Anterior cingulate cortex (tissue), 58 donors: ENCODE measurements around the gene MARF1.
"Not testable (repeated sequence)": the region's sequence is repeated elsewhere in the genome, so short reads cannot be mapped to it uniquely, and the experiment has no call there.

Experiments used
- DNase-seq, 58 donors: peaks; one replicate each; lab custom pipeline; 2025; lab: John Stamatoyannopoulos, UW

The MARF1 gene

DNA sequence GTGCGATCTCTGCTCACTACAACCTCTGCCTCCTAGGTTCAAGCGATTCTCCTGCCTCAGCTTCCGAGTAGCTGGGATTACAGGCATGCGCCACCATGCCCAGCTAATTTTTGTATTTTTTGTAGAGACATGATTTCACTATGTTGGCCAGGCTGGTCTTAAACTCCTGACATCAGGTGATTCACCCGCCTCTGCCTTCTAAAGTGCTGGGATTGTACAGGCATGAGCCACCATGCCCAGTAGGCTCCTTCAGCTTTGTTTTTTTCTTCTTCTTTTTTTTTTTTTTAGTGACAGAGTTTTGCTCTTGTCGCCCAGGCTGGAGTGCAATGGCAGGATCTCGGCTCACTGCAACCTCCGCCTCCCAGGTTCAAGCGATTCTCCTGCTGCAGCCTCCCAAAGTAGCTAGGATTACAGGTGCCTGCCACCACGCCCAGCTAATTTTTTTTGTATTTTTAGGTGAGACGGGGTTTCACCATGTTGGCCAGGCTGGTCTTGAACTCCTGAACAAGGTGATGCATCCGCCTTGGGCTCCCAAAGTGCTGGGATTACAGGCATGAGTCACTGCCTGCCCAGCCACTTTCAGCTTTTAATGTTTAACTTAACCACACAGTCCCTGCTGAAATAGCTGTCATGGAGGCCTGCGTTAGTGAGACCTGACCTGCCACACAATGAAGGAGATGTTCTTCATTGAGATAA, 95.7 kb downstream of the MARF1 start:
- DNase-seq = not testable (repeated sequence)

DNA sequence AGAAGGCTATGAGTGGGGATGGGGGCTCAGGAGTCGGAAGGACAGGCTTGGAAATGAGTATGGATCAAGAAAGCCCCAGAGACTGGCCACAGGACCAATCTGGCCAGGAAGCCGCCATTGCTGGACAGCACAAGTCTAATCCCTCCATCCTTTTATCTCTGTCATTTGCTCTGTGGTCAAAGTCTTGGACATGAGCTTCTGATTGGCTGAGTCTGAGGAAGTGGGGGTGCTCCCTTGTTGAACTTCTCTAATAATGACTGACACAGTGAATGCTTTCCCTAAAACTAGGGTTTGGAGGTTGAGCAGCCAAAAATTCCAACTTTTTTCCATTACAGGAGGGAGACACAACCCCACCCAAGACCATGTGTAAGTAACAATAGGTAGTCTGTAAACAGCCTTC, 97.4 kb downstream of the MARF1 start:
- no peak for DNase-seq

DNA sequence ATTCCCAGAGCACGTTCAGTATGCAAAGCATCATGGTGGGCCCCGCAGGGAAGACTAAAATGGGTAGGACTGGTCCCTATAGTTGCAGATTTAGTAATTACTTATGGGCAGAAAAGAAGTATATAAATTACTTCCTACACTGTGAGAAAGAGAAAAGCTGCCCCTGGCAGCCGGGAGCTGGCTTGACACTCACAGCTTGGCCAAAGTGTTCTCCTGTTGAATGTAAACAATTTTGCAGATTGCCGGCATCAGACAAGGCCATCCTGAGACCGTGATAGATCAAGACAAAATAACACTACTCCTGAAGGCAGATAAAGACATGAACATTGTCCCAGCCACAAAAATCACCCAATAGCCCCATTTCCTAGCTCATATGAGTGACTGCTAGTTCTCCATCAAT, 98.5 kb downstream of the MARF1 start:
- DNase-seq = no peak
